GM12878 (cell line): ENCODE data around the gene WNT9B. TPM values are rescaled to one million over a fixed set of nuclear protein-coding genes. Genes with fewer than 3 reads are reported as not detected.

ENCODE experiments used
- ATAC-seq: fragments of 200-7000 bp; cut with Tn5 transposase; 3 replicates; pipeline ENCODE4 v1.9.1; 2020; ENCODE audit warnings: mild to moderate bottlenecking, moderate library complexity
- BruUV-seq: library from RNA; stranded (reverse); fragments of 400-500 nt; replicated peaks from 2 replicates; lab custom pipeline; 2021; lab: Mats Ljungman, UMichigan
- CTCF ChIA-PET: fragments of 300-600 bp; sonication (Branson Sonifier 250); formaldehyde crosslinking; extraction: SDS; loops from one replicate; lab custom pipeline; 2021; ENCODE audit warnings: inconsistent platforms; lab: Yijun Ruan, JAX
- POLR2A ChIA-PET: fragments of 350-600 bp; formaldehyde crosslinking; extraction: SDS; loops from one replicate; lab custom pipeline; 2021; ENCODE audit warnings: inconsistent platforms; lab: Charles Lee
- RAD21 ChIA-PET: fragments of 300-600 bp; sonication (Branson Sonifier 250); formaldehyde crosslinking; loops from one replicate; lab custom pipeline; 2023; ENCODE audit warnings: antibody characterized with exemption; ENCODE audit not compliant: unreplicated experiment; lab: Charles Lee
- SMC1A ChIA-PET: fragments of 300-600 bp; sonication (Branson Sonifier 250); formaldehyde crosslinking; loops from one replicate; lab custom pipeline; 2023; ENCODE audit not compliant: unreplicated experiment, uncharacterized antibody; lab: Charles Lee
- DNase-seq: peaks from one replicate; pipeline ENCODE4 v3.0.0-alpha.2; 2011; ENCODE audit warnings: low read depth, low spot score
- FAIRE-seq: peaks from 3 replicates; lab custom pipeline; 2011; peaks lifted over from hg19 to GRCh38; lab: Jason Lieb, UNC
- H2AFZ ChIP-seq: 2 replicates; pipeline ENCODE4 v1.6.0; 2011; ENCODE audit warnings: low read depth, low read length, control low read depth; ENCODE audit not compliant: control insufficient read depth
- H3K27ac ChIP-seq: 2 replicates; pipeline ENCODE4 v1.5.1; 2011; ENCODE audit warnings: control low read depth; ENCODE audit not compliant: control insufficient read depth, insufficient read depth
- H3K27me3 ChIP-seq, 2 experiments: replicated peaks in 1 of 2; 2 replicates each; pipeline versions ENCODE4 v1.6.0 to v1.6.1; 2011; ENCODE audit warnings: low read length in 1 of 2; ENCODE audit not compliant: control insufficient read depth in 2 of 2, insufficient read depth in 2 of 2
- H3K36me3 ChIP-seq, 2 experiments: 2 replicates each; pipeline ENCODE4 v1.5.1; 2011; ENCODE audit warnings: low read length in 1 of 2; ENCODE audit not compliant: control insufficient read depth in 2 of 2, insufficient read depth in 2 of 2
- H3K4me1 ChIP-seq: 2 replicates; pipeline ENCODE4 v1.6.1; 2011; ENCODE audit warnings: mild to moderate bottlenecking, low read length, moderate library complexity, mixed read lengths; ENCODE audit not compliant: control insufficient read depth, insufficient read depth
- H3K4me2 ChIP-seq: 2 replicates; pipeline ENCODE4 v1.6.0; 2011; ENCODE audit warnings: control low read depth; ENCODE audit not compliant: control insufficient read depth, insufficient read depth
- H3K4me3 ChIP-seq: fragments of 200-600 bp; sonication (generic); 2 replicates; pipeline ENCODE4 v1.5.1; 2016
- H3K79me2 ChIP-seq: 2 replicates; pipeline ENCODE4 v1.6.0; 2011; ENCODE audit warnings: low read length; ENCODE audit not compliant: control insufficient read depth, insufficient read depth
- H3K9ac ChIP-seq: 2 replicates; pipeline ENCODE4 v1.8.0; 2011; ENCODE audit warnings: low read length, control low read depth, mixed read lengths; ENCODE audit not compliant: control insufficient read depth, insufficient read depth
- H3K9me3 ChIP-seq: replicated peaks from 3 replicates; pipeline ENCODE4 v1.5.1; 2011; ENCODE audit warnings: mild to moderate bottlenecking, low read length; ENCODE audit not compliant: control insufficient read depth, insufficient read depth
- H4K20me1 ChIP-seq: 2 replicates; pipeline ENCODE4 v1.6.0; 2011; ENCODE audit not compliant: control insufficient read depth, insufficient read depth
- GATAD2B ChIP-seq: fragments of 450-650 bp; conservative IDR thresholded peaks from 2 replicates; pipeline ENCODE4 v1.6.1; 2017; ENCODE audit warnings: low read depth, mild to moderate bottlenecking, moderate library complexity
- POU2F2 ChIP-seq: IDR thresholded peaks from 3 replicates; pipeline ENCODE4 v1.6.1; 2011; ENCODE audit warnings: low read depth, mild to moderate bottlenecking, low read length, borderline replicate concordance
- SUPT20H ChIP-seq: IDR thresholded peaks from 2 replicates; pipeline ENCODE4 v1.6.1; 2011; ENCODE audit warnings: low read depth, mild to moderate bottlenecking, low read length, moderate library complexity, borderline replicate concordance; ENCODE audit not compliant: control insufficient read depth
- ZZZ3 ChIP-seq: IDR thresholded peaks from 2 replicates; pipeline ENCODE4 v1.6.1; 2011; ENCODE audit warnings: low read depth; ENCODE audit not compliant: control insufficient read depth, insufficient read length
- WGBS: methylation state at CpG from one replicate; pipeline ENCODE4 v1.1.6; 2016; ENCODE audit warnings: low lambda C conversion rate; ENCODE audit not compliant: insufficient replicate concordance, insufficient coverage; ENCODE audit errors: missing lambda C conversion rate; 5-methylcytosine and 5-hydroxymethylcytosine counted together
- in situ Hi-C: fragments of 300-500 bp; cut with MboI; formaldehyde crosslinking; loops from 9 replicates; pipeline ENCODE4 v1.14.3; 2018; ENCODE audit warnings: mixed read lengths
- intact Hi-C: fragments of 100-400 bp; cut with micrococcal nuclease; formaldehyde crosslinking; loops from one replicate; pipeline ENCODE4 v1.14.2; 2022; ENCODE audit not compliant: unreplicated experiment
- polyA plus RNA-seq, 11 experiments: library from polyadenylated mRNA; depleted of rRNA in 4 of 11; unstranded in 6 of 11; stranded (reverse) in 5 of 11; fragments of >200 nt; fragmentation: Nextera tagmentation in 4 of 11; fragmentation: Illumina TruSeq in 1 of 11; extraction: Ambion mirVana in 4 of 11; extraction: Trizol in 1 of 11; gene quantifications; 1 replicate in 1 of 11; 2 replicates in 10 of 11; pipeline versions ENCODE4 v1.2.1 to v1.2.3, GENCODE V29; 2011 to 2016; ENCODE audit warnings: inconsistent platforms in 2 of 11, missing spikeins in 2 of 11, low read depth in 1 of 11
- total RNA-seq, 4 experiments: library from RNA; depleted of rRNA in 3 of 4; stranded (reverse); fragments of >200 nt in 3 of 4; fragmentation: Illumina TruSeq in 1 of 4; extraction: Trizol in 1 of 4; gene quantifications; 2 replicates each; pipeline versions ENCODE4 v1.2.1 to v1.2.3, GENCODE V29; 2013 to 2021
- TF ChIP-seq, protein P1 (sequence below): IDR thresholded peaks from 2 replicates; pipeline ENCODE4 v1.6.1; 2011; ENCODE audit warnings: low read depth, low read length, improper control_type of control experiment, borderline replicate concordance
- TF ChIP-seq, protein P2 (sequence below): fragments of 450-650 bp; IDR thresholded peaks from 2 replicates; pipeline ENCODE4 v1.6.1; 2014; ENCODE audit warnings: mild to moderate bottlenecking

Gene WNT9B
- total and polyA plus RNA-seq, 10 of the 15 experiments (the other 5 are each of a cell fraction or from before 2014, with no cell fraction given), result not detected

DNA sequence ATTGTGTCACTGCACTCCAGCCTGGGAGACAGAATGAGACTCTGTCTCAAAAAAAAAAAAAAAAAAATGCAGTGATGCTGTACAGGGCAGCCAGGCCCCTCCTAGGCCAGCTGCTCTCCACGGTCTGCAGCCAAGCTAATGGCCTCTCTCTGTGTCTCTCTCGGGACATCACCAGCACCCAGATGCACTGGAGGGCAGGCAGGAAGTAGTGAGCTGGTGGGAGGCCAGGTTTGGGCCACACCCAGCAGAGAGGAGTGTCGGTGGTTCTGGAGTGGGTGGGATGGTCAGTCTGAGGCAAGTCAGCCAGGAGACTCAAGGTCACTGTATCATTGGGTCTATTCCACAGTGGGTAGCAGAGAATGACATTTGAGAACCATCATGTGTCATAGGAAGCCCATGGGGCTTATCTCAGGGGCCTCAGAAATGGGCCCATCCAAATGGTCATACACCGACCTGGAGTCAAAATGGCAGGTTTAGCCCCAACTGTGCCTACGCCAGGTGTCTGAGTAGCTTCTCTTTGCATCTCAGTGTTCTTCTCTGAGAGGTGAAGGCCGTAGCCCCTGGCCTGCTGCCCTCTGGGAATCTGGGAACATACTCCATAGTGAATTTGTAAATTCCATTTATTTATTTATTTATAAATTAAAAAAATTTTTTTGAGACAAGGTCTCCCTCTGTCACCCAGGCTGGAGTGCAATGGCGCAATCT is 22.7 kb downstream of the WNT9B start (continued):
- TF ChIP-seq POU2F2 (no peak), ZZZ3 (no peak), SUPT20H (no peak)
- TF ChIP-seq, protein P1, sequence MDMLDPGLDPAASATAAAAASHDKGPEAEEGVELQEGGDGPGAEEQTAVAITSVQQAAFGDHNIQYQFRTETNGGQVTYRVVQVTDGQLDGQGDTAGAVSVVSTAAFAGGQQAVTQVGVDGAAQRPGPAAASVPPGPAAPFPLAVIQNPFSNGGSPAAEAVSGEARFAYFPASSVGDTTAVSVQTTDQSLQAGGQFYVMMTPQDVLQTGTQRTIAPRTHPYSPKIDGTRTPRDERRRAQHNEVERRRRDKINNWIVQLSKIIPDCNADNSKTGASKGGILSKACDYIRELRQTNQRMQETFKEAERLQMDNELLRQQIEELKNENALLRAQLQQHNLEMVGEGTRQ, result no peak
- TF ChIP-seq, protein P2, sequence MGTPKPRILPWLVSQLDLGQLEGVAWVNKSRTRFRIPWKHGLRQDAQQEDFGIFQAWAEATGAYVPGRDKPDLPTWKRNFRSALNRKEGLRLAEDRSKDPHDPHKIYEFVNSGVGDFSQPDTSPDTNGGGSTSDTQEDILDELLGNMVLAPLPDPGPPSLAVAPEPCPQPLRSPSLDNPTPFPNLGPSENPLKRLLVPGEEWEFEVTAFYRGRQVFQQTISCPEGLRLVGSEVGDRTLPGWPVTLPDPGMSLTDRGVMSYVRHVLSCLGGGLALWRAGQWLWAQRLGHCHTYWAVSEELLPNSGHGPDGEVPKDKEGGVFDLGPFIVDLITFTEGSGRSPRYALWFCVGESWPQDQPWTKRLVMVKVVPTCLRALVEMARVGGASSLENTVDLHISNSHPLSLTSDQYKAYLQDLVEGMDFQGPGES, result no peak

DNA sequence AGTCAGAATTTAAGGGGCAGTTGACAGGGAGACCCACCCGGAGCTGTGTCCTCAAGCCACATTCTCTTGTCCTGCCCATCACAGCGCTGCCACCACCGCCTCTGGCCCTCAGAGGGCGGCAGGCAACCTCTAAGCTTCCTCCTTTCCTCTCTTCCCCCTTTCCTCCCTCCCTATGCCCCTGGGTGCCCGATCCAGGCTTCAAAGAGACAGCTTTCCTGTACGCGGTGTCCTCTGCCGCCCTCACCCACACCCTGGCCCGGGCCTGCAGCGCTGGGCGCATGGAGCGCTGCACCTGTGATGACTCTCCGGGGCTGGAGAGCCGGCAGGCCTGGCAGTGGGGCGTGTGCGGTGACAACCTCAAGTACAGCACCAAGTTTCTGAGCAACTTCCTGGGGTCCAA is 23.5 kb downstream of the WNT9B start:
- POLR2A ChIA-PET, result no interaction called here
- WGBS, result 57% methylated on average over 15 of the region's 16 CpGs

More for the DNA sequence above, 23.5 kb downstream of the WNT9B start:
- intact Hi-C loops (loop anchor here (10.0 kb wide), 1 partner anchor 50 kb away; no protein-coding TSS in a partner anchor), in situ Hi-C loops (no loop called here)
- Histone ChIP-seq H4K20me1 (no peaks in the 10 kb centered on the region), H3K4me3 (no peak overlapping the region), H3K36me3 (no peaks in the 10 kb centered on the region), H3K4me1 (no peaks in the 10 kb centered on the region), H3K27me3 (no peaks in the 10 kb centered on the region), H2AFZ (no peak overlapping the region), H3K79me2 (no peaks in the 10 kb centered on the region), H3K4me2 (no peak overlapping the region), H3K9ac (no peak overlapping the region), H3K27ac (no peak overlapping the region), H3K9me3 (no peaks in the 10 kb centered on the region)
- DNase-seq (no peak), FAIRE-seq (no peak), ATAC-seq (no peak)
- ChIA-PET SMC1A (no interaction called here), RAD21 (no interaction called here), CTCF (no interaction called here)
- no TSS peak for BruUV-seq
- TF ChIP-seq GATAD2B, result no peak
